GM13977 (cell line): Measurements from ENCODE around the gene MIER2.

Experiments used
- DNase-seq: peaks from one replicate; pipeline ENCODE4 v3.0.0; 2012; ENCODE audit warnings: low spot score
- CTCF ChIP-seq: IDR thresholded peaks from 2 replicates; pipeline ENCODE4 v1.5.1; 2012; ENCODE audit warnings: mild to moderate bottlenecking, control low read depth; ENCODE audit not compliant: insufficient read depth; ENCODE audit errors: extremely low read depth, missing control alignments
- in situ Hi-C: fragments of 300-500 bp; cut with MboI; formaldehyde crosslinking; loops from one replicate; pipeline ENCODE4 v1.12.0; 2022; ENCODE audit warnings: low sequenced_read_pairs, low pct_unique_long_range_greater_than_20kb, mixed read lengths, inconsistent platforms; ENCODE audit not compliant: unreplicated experiment

The MIER2 gene

GRCh38 chr19:376111-376470 lies 31.5 kb upstream of the MIER2 start:
- in situ Hi-C loops = no loop called here
- DNase-seq = no peak
- TF ChIP-seq CTCF = no peak

- in situ Hi-C loops = no loop called here
- no peak for TF ChIP-seq CTCF
- no peak for DNase-seq
Observed at GRCh38 chr19:375395-376110, 31.0 kb upstream of the MIER2 start.

DNA sequence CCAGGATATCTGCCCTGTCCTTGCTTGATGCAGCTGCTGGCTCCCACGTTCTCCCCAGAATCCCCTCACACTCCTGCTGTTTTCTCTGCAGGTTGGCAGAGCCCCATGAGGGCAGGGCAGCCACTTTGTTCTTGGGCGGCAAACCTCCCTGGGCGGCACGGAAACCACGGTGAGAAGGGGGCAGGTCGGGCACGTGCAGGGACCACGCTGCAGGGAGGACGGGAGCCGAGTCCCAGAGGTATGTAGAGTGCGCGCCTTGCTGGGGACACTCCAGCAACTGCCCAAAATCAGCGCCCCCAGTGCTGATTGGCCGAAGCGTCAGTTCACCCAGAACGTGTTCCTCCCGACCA lies 30.3 kb upstream of the MIER2 start:
- no peak for DNase-seq
- in situ Hi-C loops = no loop called here
- TF ChIP-seq CTCF = no peak

DNA sequence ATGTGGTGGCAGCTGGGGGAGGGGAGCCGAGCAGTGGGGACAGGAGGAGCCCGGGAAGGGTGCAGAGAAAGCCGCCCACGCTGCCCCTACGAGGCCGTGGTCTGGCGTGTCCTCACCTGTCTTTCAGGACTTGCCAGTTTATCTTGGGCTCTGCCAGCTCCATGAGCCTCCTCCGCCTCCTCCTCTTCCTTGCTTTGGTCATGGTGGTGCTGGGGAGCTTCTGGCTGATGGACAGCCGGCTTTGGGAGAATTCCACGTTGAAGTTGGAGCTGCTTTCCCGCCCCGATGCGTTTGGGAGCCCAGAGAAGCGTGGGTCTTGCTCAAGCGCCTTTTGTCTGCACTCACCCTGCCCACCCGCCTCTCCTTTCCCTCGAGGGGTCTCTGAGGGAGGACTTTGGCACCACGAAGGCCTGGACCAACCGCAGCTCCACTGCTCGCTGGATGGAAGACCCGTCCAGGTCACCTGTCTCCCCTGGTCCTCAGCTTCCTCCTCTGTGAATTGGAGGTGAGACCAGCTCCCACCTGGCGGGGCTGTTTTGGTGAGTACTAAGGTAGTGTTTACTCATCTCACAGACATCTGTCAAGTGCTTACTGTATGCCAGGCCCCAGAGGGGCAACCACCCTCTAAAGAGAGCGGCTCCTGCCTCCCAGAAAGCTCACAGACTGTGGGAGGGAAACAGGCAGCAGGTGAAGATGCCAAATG lies 29.7 kb upstream of the MIER2 start:
- in situ Hi-C loops = no loop called here
- DNase-seq = no peak
- TF ChIP-seq CTCF = no peak

DNA sequence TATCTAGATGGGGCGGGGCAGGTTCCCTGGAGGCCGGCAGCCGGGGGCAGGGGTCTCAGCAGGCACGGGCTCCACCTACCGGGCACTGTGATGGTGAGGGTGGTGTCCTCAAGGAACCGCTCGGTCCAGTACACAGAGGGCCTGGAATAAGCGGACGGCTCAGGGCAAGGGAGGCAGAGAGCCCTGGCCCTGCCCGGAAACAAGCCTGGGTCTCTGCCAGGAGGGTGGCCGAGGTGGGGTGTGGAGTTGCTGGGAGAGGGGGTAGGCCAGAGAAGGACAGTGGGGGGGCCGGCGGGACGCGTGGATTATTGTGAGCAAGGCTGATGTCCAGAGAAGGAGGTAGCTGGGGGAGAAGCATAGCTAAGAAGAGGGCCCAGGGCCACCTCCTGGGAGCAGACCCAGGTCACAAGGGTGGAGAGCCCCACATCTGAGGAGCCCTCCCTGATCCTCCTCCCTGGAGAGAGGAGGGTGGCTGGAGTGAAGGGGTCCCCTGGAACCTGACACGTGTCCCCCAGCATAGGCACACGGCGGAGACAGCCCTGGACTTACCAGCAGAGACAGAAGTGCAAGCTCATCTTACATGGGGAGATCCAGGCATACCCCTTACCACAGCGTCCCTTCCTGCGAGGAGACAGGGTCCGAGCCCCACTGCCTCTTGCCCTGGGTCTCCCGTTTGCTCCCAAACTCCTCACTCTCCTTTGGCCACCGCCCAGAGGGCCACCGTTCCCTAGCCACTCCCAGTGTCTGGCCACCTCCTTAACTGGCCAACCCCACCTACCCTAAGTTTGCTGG lies 29.0 kb upstream of the MIER2 start:
- no peak for TF ChIP-seq CTCF
- no peak for DNase-seq
- in situ Hi-C loops = no loop called here

- no peak for TF ChIP-seq CTCF
- no peak for DNase-seq
- in situ Hi-C loops = no loop called here
Observed at GRCh38 chr19:372306-372890, 27.8 kb upstream of the MIER2 start.
